ENCODE measurements around the gene TXNRD2.

TXNRD2 gene

DNA sequence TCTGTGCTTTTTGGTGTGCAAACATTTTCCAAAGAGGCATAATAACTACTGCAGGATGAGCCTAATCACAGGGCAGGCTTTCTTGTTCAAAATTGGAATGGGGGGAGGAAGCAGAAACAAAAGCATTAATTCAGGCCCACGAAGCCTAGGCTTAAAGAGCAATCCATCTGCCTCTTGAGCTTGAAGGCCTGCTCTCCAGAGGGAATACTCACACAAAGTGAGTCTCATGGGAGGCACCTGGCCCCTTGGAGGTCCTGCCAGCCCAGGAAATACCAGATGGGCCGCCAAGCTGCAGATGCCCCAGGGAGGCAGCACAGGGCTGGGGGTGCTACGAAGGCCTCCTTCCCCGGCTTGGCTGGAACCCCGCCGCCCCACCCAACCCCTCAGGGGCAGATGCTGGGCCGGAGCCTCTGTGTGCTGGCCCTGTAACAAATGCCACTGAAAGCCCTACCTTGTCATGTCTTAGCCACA, 39.3 kb downstream of the TXNRD2 start:
- DNase-seq, result no peak

GRCh38 chr22:19901577-19902244, 39.9 kb downstream of the TXNRD2 start:
- DNase-seq, result no peak

DNA sequence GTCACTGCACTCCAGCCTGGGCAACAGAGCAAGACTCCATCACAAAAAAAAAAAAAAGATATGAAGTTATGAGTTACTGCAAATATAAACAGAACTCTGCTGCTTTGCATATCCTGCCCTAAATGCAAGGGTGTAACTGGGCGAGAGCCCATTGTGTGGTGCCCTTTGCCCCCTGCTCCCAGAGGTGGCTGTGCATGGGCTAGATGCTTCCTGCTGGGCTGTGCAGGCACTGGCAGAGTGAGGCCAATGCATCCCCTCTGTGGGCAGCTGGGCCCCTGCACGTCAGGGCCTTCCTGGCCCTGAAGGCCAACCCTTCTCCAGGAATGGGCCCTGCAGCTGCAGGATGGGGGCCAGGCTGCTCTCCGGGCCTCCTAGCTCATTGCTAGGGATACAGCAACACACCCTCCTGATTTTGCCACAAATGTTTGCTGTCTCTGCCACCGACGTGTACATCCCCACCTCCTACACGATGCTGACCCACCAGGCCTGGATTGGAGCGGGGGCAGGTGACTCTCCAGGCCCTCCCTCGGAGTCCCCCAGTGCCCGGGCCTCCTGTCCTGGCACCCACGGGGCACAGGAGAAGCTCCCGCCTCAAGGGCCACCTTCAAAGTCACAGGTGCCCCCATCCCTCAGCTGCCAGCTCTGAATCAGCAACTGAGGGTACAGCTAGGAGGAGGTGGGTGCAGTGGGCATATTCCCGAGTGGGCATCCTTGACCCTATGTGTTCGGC, 40.7 kb downstream of the TXNRD2 start:
- no peak for DNase-seq

DNA sequence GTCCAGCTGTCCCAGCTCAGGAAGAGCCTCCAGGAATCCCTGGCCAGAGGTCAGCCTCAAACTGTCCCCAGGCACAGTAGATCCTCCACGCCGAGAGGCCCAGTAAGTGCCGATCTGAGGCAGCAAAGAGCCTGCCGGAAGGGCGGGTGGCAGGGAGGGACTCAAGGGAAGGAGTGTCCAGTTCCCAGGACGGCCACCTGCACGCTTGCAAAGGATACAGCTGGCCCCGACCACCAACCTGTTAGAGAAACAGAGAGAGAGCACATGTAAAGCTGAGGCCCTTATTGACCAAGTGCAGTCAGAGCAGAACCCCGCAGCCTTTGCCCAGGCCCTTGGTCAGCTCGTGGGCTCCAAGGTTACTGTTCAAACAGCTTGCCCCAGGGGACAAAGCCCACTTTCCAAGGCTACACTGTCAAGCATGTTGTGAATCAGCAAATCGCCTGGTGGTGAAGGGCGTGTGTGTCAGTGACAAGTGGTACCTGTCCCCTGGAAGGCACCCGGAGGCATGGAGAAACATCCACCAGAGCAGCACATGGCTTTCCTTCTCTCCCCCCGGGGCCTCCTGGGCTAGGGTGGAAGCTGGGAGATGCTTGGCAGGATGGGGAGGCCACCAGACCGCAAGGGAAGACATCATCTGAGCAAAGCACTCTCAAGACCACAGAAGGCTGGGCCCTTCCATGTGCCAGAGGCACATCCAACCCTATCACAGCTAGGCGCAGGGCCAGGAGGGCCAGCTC, 42.6 kb downstream of the TXNRD2 start:
- no peak for DNase-seq

- DNase-seq, result no peak
Observed at GRCh38 chr22:19898145-19898544, 43.5 kb downstream of the TXNRD2 start.

DNA sequence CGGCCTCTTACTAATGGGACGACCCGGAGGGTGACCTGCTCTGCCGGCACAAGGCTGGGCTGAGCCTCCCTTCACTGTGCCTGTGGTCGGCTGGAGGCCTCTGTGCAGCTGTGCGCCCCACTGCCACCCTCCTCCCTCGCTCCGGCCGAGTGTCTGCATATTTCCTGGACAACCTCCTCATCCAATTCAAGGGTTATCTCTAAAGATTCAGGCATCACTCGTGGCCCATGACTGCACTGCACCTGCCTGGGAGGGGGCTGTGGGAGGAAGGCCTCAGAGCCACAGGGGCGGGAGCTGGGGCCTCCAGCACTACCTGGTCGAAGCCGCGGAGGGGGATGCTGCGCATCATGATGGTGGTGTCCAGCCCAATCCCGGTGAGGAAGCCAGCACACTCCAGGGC, 43.9 kb downstream of the TXNRD2 start:
- no peak for DNase-seq

DNA sequence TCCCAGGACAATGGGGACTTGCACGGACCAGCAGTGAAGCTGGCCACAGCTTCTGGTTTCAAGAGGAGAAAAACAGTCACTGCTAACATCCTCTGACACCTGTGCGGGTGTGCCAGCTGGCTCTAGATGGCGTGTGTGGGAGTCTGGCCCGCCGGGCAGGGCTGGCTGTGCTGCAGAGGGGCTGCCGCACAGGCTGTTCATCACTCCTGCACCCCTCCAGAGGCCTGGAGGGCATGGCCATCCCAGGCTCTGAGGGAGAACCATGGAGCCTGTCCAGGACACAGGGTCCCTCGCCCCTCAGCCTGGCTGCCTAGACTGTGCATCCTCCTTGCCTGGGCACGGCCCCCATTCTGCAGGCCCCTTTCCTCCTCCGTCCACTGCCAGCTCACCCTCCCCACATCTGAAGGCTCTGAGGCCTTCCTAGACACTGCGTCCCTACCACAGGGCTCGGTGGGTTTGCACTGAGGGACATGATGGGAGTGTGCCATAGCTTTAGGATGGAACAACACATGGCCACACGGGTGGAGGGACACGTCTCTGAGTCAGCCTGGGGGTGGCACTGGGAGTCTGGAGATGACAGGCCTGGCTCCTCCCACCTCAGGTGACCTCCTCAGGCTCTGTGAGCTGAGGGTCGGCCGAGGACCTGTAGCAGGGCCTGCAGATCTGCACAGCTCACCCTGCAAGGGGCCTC, 44.8 kb downstream of the TXNRD2 start:
- peak; percentile 64 for DNase-seq

DNA sequence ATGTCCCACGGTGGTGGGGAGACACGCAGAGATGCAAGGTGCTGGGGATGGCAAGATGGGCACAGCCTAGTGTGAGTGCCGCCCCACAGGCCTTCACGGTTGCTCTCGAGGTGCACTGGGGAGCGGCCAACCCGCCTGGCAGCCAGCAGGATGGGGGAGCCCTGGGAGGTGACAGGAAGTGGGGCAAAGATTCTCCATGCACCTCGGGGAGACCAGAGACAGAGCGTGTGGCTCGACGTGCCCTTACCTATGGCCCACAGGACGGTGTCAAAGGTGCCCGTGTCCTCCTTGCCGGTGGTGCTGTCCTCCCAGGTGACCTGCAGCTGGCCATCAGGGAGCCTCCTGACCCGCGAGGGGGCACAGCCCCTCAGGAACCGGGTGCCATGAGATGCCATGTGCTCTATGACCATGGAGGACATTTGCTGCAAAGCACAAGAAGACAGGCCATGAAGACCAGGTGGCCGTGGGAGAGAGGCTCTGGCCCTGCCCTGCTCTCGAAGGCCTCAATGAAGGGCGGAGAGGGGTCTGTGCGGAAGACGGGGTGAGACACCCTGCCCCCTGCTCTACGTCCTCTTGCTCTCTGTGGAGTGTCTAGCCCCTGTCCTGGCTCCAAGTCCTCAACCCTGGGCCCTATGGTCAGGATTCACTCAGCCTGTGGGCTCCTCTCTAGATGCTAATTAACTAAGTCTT, 46.3 kb downstream of the TXNRD2 start:
- DNase-seq, result peak; percentile 61

- no peak for DNase-seq
Observed at GRCh38 chr22:19893363-19893762, 48.3 kb downstream of the TXNRD2 start.

GRCh38 chr22:19892925-19893324, 48.7 kb downstream of the TXNRD2 start:
- DNase-seq, result no peak

- DNase-seq, result peak; percentile 86
Observed at GRCh38 chr22:19892257-19892879, 49.2 kb downstream of the TXNRD2 start.

DNA sequence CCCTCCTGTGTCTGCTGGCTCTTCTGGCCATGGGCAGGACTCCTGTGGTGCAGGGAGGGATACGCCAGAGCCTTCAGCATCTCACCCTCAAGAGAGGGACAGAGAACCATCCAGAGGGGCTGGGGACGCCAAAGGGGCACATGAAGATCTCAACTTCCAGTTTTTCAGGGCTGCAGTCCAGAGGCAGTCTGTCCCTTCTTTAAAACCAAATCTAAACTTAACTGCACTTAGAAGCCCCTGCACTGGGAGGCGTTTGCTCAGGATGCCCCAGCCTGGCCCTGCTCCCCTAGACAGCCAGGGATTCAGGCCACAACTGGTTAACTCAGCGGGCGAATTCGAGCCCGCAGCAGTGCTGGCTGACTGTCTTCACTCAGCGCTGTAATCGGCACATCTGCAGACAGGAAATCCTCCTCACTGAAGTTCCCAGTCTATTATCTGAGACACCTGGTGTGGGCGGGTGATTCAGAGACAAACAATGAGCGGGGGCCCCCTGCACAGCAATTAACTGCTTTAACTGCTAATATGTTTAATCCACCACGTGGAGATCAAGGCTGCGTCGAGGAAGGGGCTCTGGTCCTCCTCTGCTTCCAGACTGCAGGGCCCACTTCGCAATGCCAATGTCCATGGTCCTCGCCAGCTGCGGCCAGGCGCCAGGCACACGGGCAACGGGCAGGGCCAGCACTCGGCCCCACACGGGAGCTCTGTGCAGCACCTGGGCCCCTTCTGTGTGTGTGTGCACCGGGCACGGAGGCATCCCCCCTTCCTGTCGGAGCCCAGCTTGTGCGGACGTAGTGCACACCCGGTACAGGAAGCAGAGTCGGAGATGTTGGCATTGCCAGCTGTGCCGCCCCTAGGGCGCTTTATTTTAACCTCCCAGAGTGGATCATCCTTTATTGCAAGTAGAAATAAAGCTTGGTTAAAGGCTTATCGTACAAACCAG, 50.0 kb downstream of the TXNRD2 start:
- DNase-seq, result peak; percentile 89

GRCh38 chr22:19890502-19891316, 50.9 kb downstream of the TXNRD2 start:
- peak; percentile 71 for DNase-seq

GRCh38 chr22:19889951-19890350, 51.7 kb downstream of the TXNRD2 start:
- DNase-seq, result peak; percentile 75

DNA sequence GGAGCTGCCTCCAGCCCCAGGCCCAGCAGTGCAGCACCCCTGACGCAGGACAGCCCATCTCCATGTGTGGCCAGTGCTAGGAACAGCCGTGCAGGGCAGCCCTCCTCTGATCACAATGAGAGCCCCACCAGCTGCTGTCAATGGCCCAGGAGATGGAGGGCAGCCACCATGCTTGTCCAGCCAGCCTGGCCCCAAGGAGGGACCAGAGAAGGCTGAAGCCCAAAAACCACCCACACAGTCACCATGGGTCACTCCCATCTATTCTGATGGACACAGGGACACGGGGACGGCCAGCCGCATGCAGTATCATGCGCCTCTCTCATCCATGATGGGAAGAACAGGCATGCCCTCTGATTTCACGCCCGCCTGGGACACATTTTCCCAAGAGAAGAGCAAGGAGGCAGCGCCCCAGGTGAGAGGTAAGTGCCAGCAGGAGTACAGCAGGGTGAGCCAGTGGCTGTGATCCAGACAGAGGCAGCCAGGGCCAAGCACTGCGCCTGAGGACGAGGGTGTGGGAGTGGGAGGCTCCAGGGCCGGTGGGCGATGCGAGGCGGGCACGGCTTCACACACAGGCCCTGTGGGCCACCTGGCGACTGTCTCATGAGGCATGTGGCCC, 53.4 kb downstream of the TXNRD2 start:
- DNase-seq, result no peak

- DNase-seq, result peak; percentile 66
Observed at GRCh38 chr22:19887256-19887985, 54.2 kb downstream of the TXNRD2 start.

- peak; percentile 75 for DNase-seq
Observed at GRCh38 chr22:19886605-19887255, 54.9 kb downstream of the TXNRD2 start.

All from activated CD8-positive, alpha-beta memory T cell treated with anti-CD3 and anti-CD28 coated beads for 24 hours (primary cell).